HCEC 1CT (cell line): ENCODE measurements around the gene DLAT.
"Not testable (repeated sequence)": the region's sequence is repeated elsewhere in the genome, so short reads cannot be mapped to it uniquely, and the experiment has no call there.

ENCODE experiments used
- DNase-seq: peaks from one replicate; pipeline ENCODE4 v3.0.0-alpha.2; 2017

The DLAT gene

GRCh38 chr11:112005422-112006094 is 19.6 kb upstream of the DLAT start:
- DNase-seq, result no peak

- DNase-seq, result not testable (repeated sequence)
Measured at GRCh38 chr11:112006095-112006441, 19.1 kb upstream of the DLAT start.

GRCh38 chr11:112011451-112011850 is 13.8 kb upstream of the DLAT start:
- DNase-seq, result not testable (repeated sequence)

GRCh38 chr11:112012874-112013273 is 12.3 kb upstream of the DLAT start:
- DNase-seq, result peak; percentile 84

- no peak for DNase-seq
Measured at GRCh38 chr11:112013497-112014164, 11.6 kb upstream of the DLAT start.

- DNase-seq, result peak; percentile 68
Measured at GRCh38 chr11:112016088-112016764, 9.0 kb upstream of the DLAT start.

GRCh38 chr11:112016765-112017376 is 8.3 kb upstream of the DLAT start:
- DNase-seq, result peak; percentile 93

- peak; percentile 78 for DNase-seq
Measured at GRCh38 chr11:112017538-112017937, 7.7 kb upstream of the DLAT start.

GRCh38 chr11:112019066-112019465 is 6.1 kb upstream of the DLAT start:
- DNase-seq, result no peak

GRCh38 chr11:112023104-112023503 is 2.1 kb upstream of the DLAT start:
- DNase-seq, result no peak

- no peak for DNase-seq
Measured at GRCh38 chr11:112024178-112024772, 933 bp upstream of the DLAT start.

GRCh38 chr11:112025707-112026106 is 499 bp downstream of the DLAT start:
- DNase-seq, result no peak

GRCh38 chr11:112026784-112027410 is 1.7 kb downstream of the DLAT start:
- not testable (repeated sequence) for DNase-seq

- no peak for DNase-seq
Measured at GRCh38 chr11:112029460-112029859, 4.3 kb downstream of the DLAT start.

- DNase-seq, result no peak
Measured at GRCh38 chr11:112033902-112034301, 8.7 kb downstream of the DLAT start.

- DNase-seq, result no peak
Measured at GRCh38 chr11:112037527-112037926, 12.3 kb downstream of the DLAT start.

GRCh38 chr11:112042161-112042960 is 17.2 kb downstream of the DLAT start:
- peak; percentile 57 for DNase-seq

GRCh38 chr11:112042961-112043304 is 17.7 kb downstream of the DLAT start:
- no peak for DNase-seq

- DNase-seq, result no peak
Measured at GRCh38 chr11:112044961-112045360, 19.8 kb downstream of the DLAT start.

- not testable (repeated sequence) for DNase-seq
Measured at GRCh38 chr11:112046647-112047046, 21.4 kb downstream of the DLAT start.

GRCh38 chr11:112048256-112048655 is 23.0 kb downstream of the DLAT start:
- DNase-seq, result not testable (repeated sequence)

- DNase-seq, result no peak
Measured at GRCh38 chr11:112049777-112050176, 24.6 kb downstream of the DLAT start.
